Lower lobe of right lung (tissue), 2 donors: ENCODE measurements around the gene ARHGEF11. TPM values are rescaled to one million over a fixed set of nuclear protein-coding genes. Genes with fewer than 3 reads are reported as not detected.

Experiments used
- ATAC-seq, 2 donors: fragments of 200-7000 bp; cut with Tn5 transposase; one replicate each; pipeline ENCODE4 v1.9.1; 2020 to 2022; ENCODE audit warnings: mild to moderate bottlenecking in 2 of 2, moderate library complexity in 2 of 2
- DNase-seq: peaks from one replicate; pipeline ENCODE4 v3.0.0-alpha.2; 2020
- H3K27ac ChIP-seq: fragments of 200-600 bp; one replicate; pipeline ENCODE4 v1.8.0; 2022
- H3K27me3 ChIP-seq: fragments of 200-600 bp; one replicate; pipeline ENCODE4 v1.8.0; 2022; ENCODE audit warnings: low read depth
- H3K36me3 ChIP-seq: fragments of 200-600 bp; one replicate; pipeline ENCODE4 v1.8.0; 2022; ENCODE audit warnings: mild to moderate bottlenecking
- H3K4me1 ChIP-seq: fragments of 200-600 bp; one replicate; pipeline ENCODE4 v1.8.0; 2022
- H3K4me3 ChIP-seq: fragments of 200-600 bp; one replicate; pipeline ENCODE4 v1.8.0; 2022; ENCODE audit warnings: mild to moderate bottlenecking
- H3K9me3 ChIP-seq: fragments of 200-600 bp; one replicate; pipeline ENCODE4 v1.8.0; 2022
- intact Hi-C: fragments of 100-400 bp; cut with DNase I; formaldehyde crosslinking; loops from one replicate; pipeline ENCODE4 v1.11.0; 2022
- total RNA-seq: library from RNA; stranded (reverse); fragmentation: NEBNext Ultra II Directional; extraction: Animal tissue kit (Norgen Biotek cat#: 25700); gene quantifications from one replicate; pipeline ENCODE4 v1.2.1, GENCODE V29; 2021
- TF ChIP-seq, protein P1 (sequence below): fragments of 200-600 bp; IDR thresholded peaks from one replicate; pipeline ENCODE4 v1.8.0; 2022; ENCODE audit warnings: antibody characterized with exemption, mild to moderate bottlenecking
- donor health status: DM: no; HTN: yes; CAD: no; lungs with severe emphysema.

The ARHGEF11 gene
- total RNA-seq, 1 donor from 2014 or later = 54.5 TPM

DNA sequence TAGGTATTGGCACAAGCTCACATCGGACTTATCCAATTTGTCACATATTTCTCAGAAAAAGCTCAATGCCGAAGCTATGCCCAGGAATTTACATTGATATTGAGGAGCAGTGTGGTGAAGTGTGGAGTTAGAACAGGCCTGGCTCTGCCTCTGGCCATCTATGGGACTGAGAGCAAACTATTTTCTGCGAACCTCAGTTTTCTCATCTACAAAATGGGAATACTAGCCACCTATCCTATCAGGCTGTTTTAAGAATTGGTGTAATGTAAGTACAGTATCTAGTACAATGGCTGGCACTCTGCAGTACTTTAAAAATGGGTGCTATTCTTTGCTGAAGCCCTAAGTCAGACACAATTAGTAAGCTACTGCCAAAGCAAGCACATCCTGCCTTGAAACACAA lies 47.2 kb downstream of the ARHGEF11 start:
- Histone ChIP-seq H3K4me3 (no peak overlapping the region), H3K27me3 (no peaks in the 10 kb centered on the region), H3K27ac (no peak overlapping the region), H3K9me3 (no peaks in the 10 kb centered on the region), H3K36me3 (no peaks in the 10 kb centered on the region), H3K4me1 (no peaks in the 10 kb centered on the region)
- DNase-seq (no peak), ATAC-seq (no peak)
- TF ChIP-seq, protein P1, sequence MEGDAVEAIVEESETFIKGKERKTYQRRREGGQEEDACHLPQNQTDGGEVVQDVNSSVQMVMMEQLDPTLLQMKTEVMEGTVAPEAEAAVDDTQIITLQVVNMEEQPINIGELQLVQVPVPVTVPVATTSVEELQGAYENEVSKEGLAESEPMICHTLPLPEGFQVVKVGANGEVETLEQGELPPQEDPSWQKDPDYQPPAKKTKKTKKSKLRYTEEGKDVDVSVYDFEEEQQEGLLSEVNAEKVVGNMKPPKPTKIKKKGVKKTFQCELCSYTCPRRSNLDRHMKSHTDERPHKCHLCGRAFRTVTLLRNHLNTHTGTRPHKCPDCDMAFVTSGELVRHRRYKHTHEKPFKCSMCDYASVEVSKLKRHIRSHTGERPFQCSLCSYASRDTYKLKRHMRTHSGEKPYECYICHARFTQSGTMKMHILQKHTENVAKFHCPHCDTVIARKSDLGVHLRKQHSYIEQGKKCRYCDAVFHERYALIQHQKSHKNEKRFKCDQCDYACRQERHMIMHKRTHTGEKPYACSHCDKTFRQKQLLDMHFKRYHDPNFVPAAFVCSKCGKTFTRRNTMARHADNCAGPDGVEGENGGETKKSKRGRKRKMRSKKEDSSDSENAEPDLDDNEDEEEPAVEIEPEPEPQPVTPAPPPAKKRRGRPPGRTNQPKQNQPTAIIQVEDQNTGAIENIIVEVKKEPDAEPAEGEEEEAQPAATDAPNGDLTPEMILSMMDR = no peak
- intact Hi-C loops = no loop called here

DNA sequence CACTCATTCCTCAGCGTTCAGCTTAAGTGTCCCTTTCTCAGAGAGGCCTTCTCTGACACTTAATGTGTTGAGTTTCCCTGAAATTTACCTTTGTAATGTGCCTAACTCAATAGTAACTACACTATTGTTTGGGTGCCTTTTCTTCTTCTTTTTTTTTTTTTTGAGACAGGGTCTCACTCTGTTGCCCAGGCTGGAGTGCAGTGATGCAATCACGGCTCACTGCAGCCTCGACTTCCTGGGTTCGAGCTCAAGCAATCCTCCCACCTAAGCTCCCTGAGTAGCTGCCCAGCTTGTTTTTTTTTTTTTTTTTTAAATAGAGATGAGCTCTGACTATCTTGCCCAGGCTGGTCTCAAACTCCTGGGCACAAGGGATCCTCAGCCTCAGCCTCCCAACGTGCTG lies 50.1 kb downstream of the ARHGEF11 start:
- H3K27me3 ChIP-seq = no peaks in the 10 kb centered on the region
- ATAC-seq (no peak), DNase-seq (no peak)
- H3K4me1 ChIP-seq = no peaks in the 10 kb centered on the region
- intact Hi-C loops = no loop called here
- H3K9me3 ChIP-seq = no peaks in the 10 kb centered on the region
- no peak overlapping the region for H3K4me3 ChIP-seq
- no peak overlapping the region for H3K27ac ChIP-seq
- TF ChIP-seq, protein P1 = no peak
- peaks cover 4% of the 10 kb centered on the region for H3K36me3 ChIP-seq

DNA sequence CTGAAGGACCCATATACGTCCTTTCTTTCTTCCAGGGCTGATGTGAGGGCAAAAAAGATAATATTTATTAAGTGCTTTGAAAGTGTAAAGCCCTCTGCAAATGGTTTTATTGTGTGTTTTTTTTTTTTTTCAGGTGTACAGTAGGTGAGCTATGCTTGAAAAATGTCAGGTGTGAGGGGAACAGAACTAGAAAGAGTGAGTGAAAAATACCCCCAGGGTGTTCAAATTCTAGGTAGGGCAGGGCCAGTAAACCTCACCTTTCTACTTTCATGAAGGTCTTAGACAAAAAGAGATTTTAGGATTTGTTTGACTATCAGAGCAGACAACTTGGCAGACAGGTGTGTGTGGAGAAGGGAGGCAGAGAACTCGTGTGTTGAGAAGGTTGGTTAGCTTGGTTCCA lies 51.3 kb downstream of the ARHGEF11 start:
- no peaks in the 10 kb centered on the region for H3K4me1 ChIP-seq
- ATAC-seq = no peak
- no peaks in the 10 kb centered on the region for H3K27me3 ChIP-seq
- no peak for DNase-seq
- no peak overlapping the region for H3K27ac ChIP-seq
- intact Hi-C loops = no loop called here
- TF ChIP-seq, protein P1 = no peak
- H3K36me3 ChIP-seq = peaks cover 4% of the 10 kb centered on the region
- H3K4me3 ChIP-seq = no peak overlapping the region
- no peaks in the 10 kb centered on the region for H3K9me3 ChIP-seq

DNA sequence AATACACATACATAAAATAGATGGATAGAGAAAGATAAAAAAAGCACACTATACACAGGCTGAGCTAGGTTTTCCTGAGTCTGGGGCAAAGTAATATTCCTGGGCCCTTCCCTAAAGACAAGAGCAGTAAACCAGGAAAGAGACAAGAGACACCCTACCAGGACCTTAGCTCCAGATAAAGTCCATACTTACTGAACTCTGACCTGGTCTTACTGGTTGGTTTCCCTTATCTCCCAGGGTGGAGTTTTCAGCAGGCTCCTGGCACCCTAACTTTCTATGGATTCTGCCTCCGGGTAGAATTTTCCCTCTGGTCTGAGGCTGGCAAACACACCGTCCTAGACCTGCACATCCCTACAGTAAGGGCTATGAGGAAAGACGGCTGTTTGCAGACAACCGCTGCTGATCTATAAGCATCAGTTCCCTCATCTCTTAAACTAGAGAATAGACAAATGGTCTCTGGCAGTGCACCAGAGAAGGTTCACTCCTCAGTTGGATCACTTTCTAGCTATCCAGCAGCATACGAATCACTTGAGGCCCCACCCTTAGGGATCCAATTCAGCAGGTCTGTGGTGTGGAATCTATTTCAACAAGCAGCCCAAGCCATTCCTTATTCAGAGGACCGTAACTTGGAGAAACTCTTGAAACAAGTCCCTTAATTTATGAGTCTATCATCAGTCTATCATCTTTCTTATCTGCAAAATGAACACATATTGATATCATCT lies 52.0 kb downstream of the ARHGEF11 start:
- intact Hi-C loops = no loop called here
- no peak for DNase-seq
- TF ChIP-seq, protein P1 = no peak

DNA sequence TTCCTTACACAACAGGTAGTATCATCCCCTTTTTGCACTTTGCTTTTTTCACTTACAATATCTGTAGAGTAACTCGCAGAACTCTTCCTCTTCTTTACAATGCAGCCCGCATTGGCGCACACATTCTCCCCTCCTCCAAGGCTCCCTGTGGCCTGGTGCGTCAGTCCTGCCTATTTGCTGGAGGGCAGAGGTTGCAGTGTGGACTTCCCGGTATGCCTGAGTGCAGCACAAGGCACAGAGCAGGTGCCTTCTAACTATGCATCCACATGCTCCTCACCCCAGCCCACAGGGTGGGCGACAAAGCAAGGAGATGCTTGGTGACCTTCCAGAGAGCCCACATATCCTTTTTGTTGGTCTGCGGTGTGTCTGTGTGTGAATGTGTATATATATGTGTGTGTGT lies 53.3 kb downstream of the ARHGEF11 start:
- no peak for DNase-seq
- intact Hi-C loops = no loop called here
- Histone ChIP-seq H3K4me3 (no peak overlapping the region), H3K4me1 (no peaks in the 10 kb centered on the region), H3K9me3 (no peaks in the 10 kb centered on the region), H3K27ac (no peak overlapping the region), H3K36me3 (peaks cover 4% of the 10 kb centered on the region), H3K27me3 (no peaks in the 10 kb centered on the region)
- no peak for ATAC-seq
- TF ChIP-seq, protein P1 = no peak

More for the DNA sequence above, 52.0 kb downstream of the ARHGEF11 start:
- Histone ChIP-seq H3K27me3 (no peaks in the 10 kb centered on the region), H3K4me3 (no peak overlapping the region), H3K9me3 (no peaks in the 10 kb centered on the region), H3K27ac (no peak overlapping the region), H3K36me3 (peaks cover 4% of the 10 kb centered on the region), H3K4me1 (no peaks in the 10 kb centered on the region)
- no peak for ATAC-seq
